ENCODE results near the gene CYSRT1. TPM values are rescaled to one million over a fixed set of nuclear protein-coding genes. Genes with fewer than 3 reads are reported as not detected.

The CYSRT1 gene
- total RNA-seq, 1 experiment from 2014 or later = 1.0 TPM

DNA sequence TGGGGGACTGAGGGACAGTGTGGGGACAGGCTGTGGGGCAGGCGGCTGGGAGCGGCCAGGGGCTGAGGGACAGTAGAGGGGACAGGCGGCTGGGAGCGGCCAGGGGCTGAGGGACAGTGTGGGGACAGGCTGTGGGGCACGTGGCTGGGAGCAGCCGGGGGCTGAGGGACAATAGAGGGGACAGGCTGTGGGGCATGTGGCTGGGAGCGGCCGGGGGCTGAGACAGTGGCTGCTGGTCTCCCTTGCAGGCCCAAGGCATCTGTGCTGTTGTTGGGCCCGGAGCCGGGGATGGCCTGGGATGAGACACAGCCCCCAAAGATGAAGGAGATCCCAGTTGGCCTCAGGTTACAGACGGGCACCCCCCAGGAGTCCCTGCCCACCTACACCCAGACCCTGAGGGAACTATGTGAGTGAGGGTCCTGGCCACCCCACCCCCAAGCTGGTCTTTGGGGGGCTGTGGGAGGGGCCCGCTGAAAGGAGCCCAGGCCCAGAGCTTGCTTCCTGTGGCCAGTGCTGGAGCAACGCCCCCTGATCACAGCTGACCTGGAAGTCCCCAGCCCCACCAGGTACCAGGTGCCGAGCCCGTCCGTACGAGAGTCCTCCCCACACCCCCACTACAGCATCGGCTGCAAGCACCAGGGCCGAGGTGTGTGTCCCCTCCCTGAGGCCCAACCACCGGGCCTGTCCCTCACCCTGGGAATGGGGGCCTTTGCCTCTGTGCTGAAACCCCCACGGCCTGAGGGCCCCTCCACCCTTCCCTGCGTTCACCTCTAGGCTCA is 26.7 kb downstream of the CYSRT1 start:
- H2BK20ac ChIP-seq (ENCODE audit: low read depth, low read length, poor library complexity, severe bottlenecking) = no peak overlapping the region
- H4K20me1 ChIP-seq (ENCODE audit: control insufficient read depth, insufficient read depth, insufficient read length) = no peaks in the 10 kb centered on the region
- no peak overlapping the region for H3K4me2 ChIP-seq (ENCODE audit: insufficient read depth, insufficient read length, low read length)

More for the DNA sequence above, 26.7 kb downstream of the CYSRT1 start:
- H3K79me1 ChIP-seq (ENCODE audit: insufficient read depth, low read depth, low read length, poor library complexity, severe bottlenecking) = peaks cover 3% of the 10 kb centered on the region
- H3K79me2 ChIP-seq (ENCODE audit: insufficient read depth, low read length) = peaks cover 6% of the 10 kb centered on the region; the same call in 1 of the 2 replicates
- no peak overlapping the region for H2BK12ac ChIP-seq (ENCODE audit: insufficient read length, low read depth, low read length)
- H2AK5ac ChIP-seq (ENCODE audit: insufficient read length, low read length) = no peak overlapping the region
- no peak overlapping the region for H4K8ac ChIP-seq (replicated peaks; ENCODE audit: insufficient read length, low read depth, low read length)
- peaks cover 3 to 4% (median 4%) of the 10 kb centered on the region in 3 experiments; a peak in 4 of 7 replicates for H3K36me3 Mint-ChIP-seq (ENCODE audit: insufficient read depth in 1 of 3, low read depth in 3 of 3)
- H3K9ac ChIP-seq (ENCODE audit: extremely low read depth, insufficient read length, low read length) = no peak overlapping the region
- peaks cover 29% of the 10 kb centered on the region for H3K27me3 Mint-ChIP-seq (ENCODE audit: low read depth)
- H3K9me3 ChIP-seq (ENCODE audit: control insufficient read depth, low read depth, low read length) = no peaks in the 10 kb centered on the region
- no peak for TF ChIP-seq CTCF (conservative IDR thresholded peaks at IDR 0.05)
- no peak overlapping the region for H4K91ac ChIP-seq (ENCODE audit: insufficient read length, low read depth, low read length)
- H3T11ph ChIP-seq (ENCODE audit: low read length) = no peak overlapping the region
- H4K5ac ChIP-seq (ENCODE audit: insufficient read length, low read depth, low read length) = no peak overlapping the region
- no peak overlapping the region; the same call in 1 of the 2 replicates for H3K14ac ChIP-seq (ENCODE audit: insufficient read depth, low read length)
- peaks cover 8 to 19% of the 10 kb centered on the region in 2 experiments for H3K4me1 Mint-ChIP-seq
- H3K4ac ChIP-seq (ENCODE audit: low read depth, low read length) = no peak overlapping the region
- no peak overlapping the region for H3K56ac ChIP-seq (ENCODE audit: insufficient read length, low read depth, low read length)
- no peak overlapping the region for H3K27ac Mint-ChIP-seq
- no peak overlapping the region for H3K18ac ChIP-seq (ENCODE audit: insufficient read length, low read depth, low read length)
- no peak overlapping the region for H2BK120ac ChIP-seq (ENCODE audit: low read depth, low read length, poor library complexity, severe bottlenecking)
- no peaks in the 10 kb centered on the region for H3K9me3 Mint-ChIP-seq
- peaks cover 14% of the 10 kb centered on the region for H3K23me2 ChIP-seq (ENCODE audit: insufficient read length, low read depth, low read length, poor library complexity, severe bottlenecking)
- no peak overlapping the region for H2AFZ ChIP-seq (ENCODE audit: low read length)
- no peak overlapping the region for H2BK5ac ChIP-seq (ENCODE audit: insufficient read length, low read length)
- H3K4me1 ChIP-seq (ENCODE audit: insufficient read depth, low read length) = no peaks in the 10 kb centered on the region
- no peak overlapping the region for H2BK15ac ChIP-seq (ENCODE audit: low read depth, low read length)
- no peak for DNase-seq
- H3K27ac ChIP-seq (ENCODE audit: insufficient read length, low read depth, low read length) = no peak overlapping the region
- no CpG with 5 or more reads among the region's 22 CpGs for WGBS (ENCODE audit: extremely low coverage, insufficient read length, low lambda C conversion rate)
- no peak overlapping the region for H3K4me3 Mint-ChIP-seq
- H3K27me3 ChIP-seq (ENCODE audit: insufficient read depth, low read length) = no peaks in the 10 kb centered on the region
- no peak overlapping the region for H3K23ac ChIP-seq (ENCODE audit: insufficient read length, low read depth, low read length)

All from H9 (cell line).